HG03060 (cell line): Measurements from ENCODE around the gene SIX1.

ENCODE experiments used
- ATAC-seq: cut with Tn5 transposase; IDR thresholded peaks from one replicate; pipeline ENCODE4 v1.9.1; 2021; ENCODE audit warnings: low read depth, moderate number of reproducible peaks; ENCODE audit not compliant: unreplicated experiment

Gene SIX1

DNA sequence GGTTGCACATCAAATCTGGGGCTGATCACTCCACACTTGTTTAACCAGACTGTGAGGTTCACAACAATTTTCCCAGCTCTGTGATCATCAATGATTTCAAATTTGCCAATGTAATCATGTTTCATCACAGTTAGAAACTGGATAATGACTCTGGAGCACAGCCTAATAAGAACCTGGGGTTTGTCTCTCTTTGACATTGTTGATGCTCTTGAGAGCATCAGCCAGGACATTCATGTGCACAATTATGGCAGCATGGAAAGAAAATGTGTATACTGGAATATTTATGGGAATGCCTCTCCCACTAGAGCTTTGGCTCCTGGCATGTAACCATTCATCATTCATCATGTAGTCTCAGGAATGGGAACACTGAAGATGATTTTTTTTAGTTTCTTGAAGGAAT is 47.0 kb downstream of the SIX1 start:
- no peak for ATAC-seq

GRCh38 chr14:60599727-60600126 is 49.5 kb downstream of the SIX1 start:
- ATAC-seq: no peak

GRCh38 chr14:60596139-60596538 is 53.1 kb downstream of the SIX1 start:
- ATAC-seq: no peak

DNA sequence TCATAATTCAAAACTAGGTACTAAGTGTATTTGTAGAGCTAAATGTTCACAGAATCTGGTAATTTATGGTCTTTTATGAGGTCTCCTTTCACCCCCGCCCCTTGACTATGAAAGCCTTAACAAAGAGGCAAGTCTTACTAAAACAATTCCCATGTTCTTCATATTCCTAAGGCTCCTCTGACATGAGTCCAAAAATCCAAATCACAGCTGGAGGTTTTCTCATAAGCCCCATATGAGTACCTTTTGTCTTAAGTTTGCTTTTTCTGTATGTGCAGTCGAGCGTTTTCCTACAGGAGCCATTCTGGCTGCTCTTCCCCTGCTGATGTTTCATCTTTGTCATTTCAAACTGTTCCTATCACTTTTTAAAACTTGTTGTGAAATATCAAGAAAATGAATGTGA is 55.2 kb downstream of the SIX1 start:
- ATAC-seq: no peak
